DND-41 (cell line): ENCODE results near the gene NT5DC3.

Source experiments
- EZH2 ChIP-seq: IDR thresholded peaks from 3 replicates; pipeline ENCODE4 v1.6.1; 2012; ENCODE audit warnings: borderline replicate concordance, low read depth, mild to moderate bottlenecking, moderate library complexity, low read length, inconsistent platforms; ENCODE audit not compliant: severe bottlenecking
- TF ChIP-seq, protein P1 (sequence below): IDR thresholded peaks from 2 replicates; pipeline ENCODE4 v1.5.1; 2012; ENCODE audit warnings: borderline replicate concordance, low read length, moderate library complexity, mild to moderate bottlenecking; ENCODE audit not compliant: poor library complexity, severe bottlenecking; ENCODE audit errors: extremely low read depth

DNA sequence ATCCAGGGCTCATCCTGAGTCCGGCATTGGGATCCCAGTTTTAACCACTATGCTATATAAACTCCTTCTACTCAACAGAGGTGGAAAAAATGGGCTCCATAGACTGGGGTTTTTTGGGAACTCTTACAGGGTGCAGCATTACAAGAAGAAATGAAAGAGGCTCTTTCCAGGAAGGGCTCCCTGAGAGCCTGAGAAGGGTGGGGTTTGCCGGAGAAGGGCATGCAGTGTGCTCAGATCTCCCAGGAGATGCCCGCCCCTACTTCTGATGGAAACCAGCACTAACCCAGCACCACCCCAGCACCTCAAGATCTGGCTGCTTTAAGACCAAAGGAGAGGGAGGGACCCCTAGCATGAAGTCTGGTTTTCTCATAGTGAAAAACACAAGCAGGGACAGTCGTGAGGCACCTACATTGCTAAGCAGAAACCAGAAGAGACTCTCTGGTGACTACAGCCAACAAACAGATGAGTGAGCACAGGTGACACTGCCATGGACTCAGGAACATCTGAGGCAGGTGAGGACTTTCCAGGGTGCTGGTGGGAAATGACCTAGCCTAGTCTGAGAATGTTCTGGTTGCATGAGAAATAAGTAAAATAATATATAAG is 45.3 kb upstream of the NT5DC3 start:
- TF ChIP-seq, protein P1, sequence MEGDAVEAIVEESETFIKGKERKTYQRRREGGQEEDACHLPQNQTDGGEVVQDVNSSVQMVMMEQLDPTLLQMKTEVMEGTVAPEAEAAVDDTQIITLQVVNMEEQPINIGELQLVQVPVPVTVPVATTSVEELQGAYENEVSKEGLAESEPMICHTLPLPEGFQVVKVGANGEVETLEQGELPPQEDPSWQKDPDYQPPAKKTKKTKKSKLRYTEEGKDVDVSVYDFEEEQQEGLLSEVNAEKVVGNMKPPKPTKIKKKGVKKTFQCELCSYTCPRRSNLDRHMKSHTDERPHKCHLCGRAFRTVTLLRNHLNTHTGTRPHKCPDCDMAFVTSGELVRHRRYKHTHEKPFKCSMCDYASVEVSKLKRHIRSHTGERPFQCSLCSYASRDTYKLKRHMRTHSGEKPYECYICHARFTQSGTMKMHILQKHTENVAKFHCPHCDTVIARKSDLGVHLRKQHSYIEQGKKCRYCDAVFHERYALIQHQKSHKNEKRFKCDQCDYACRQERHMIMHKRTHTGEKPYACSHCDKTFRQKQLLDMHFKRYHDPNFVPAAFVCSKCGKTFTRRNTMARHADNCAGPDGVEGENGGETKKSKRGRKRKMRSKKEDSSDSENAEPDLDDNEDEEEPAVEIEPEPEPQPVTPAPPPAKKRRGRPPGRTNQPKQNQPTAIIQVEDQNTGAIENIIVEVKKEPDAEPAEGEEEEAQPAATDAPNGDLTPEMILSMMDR, result no peak
- TF ChIP-seq EZH2, result no peak
